Lower leg skin (tissue), 4 donors: ENCODE results near the gene XIRP2. TPM values are rescaled to one million over a fixed set of nuclear protein-coding genes. Genes with fewer than 3 reads are reported as not detected.

Experiments
- DNase-seq, 2 donors: peaks; one replicate each; pipeline ENCODE4 v3.0.0-alpha.2; 2019; ENCODE audit warnings: low spot score in 2 of 2
- H3K4me3 ChIP-seq: fragments of 200-600 bp; sonication (generic); 2 replicates; pipeline ENCODE4 v1.5.1; 2017; ENCODE audit warnings: mild to moderate bottlenecking, low read depth; ENCODE audit not compliant: poor library complexity, severe bottlenecking
- POLR2A ChIP-seq, 2 donors: fragments of 450-650 bp; IDR thresholded peaks; one replicate each; pipeline ENCODE4 v1.6.1; 2016 to 2017; ENCODE audit warnings: antibody characterized with exemption in 2 of 2, mild to moderate bottlenecking in 1 of 2, moderate library complexity in 1 of 2
- WGBS, 2 donors: methylation state at CpG; one replicate each; pipeline ENCODE4 v1.1.5; 2018; 5-methylcytosine and 5-hydroxymethylcytosine counted together
- intact Hi-C: fragments of 100-400 bp; cut with DNase I; formaldehyde crosslinking; loops from one replicate; pipeline ENCODE4 v1.15.0; 2023; ENCODE audit warnings: low total_unique reads
- total RNA-seq, 4 donors: library from RNA; depleted of rRNA; stranded (reverse); fragments of >200 nt; gene quantifications; one replicate each; pipeline ENCODE4 v1.1.0, GENCODE V29; 2016
- TF ChIP-seq, protein P1 (sequence below), 3 donors: fragments of 450-650 bp; IDR thresholded peaks; one replicate each; pipeline ENCODE4 v1.5.1; 2016; ENCODE audit warnings: antibody characterized with exemption in 3 of 3, mild to moderate bottlenecking in 3 of 3, moderate library complexity in 2 of 3

XIRP2 gene
- total RNA-seq, 4 donors from 2014 or later = 0.06 TPM; not detected in 3

DNA sequence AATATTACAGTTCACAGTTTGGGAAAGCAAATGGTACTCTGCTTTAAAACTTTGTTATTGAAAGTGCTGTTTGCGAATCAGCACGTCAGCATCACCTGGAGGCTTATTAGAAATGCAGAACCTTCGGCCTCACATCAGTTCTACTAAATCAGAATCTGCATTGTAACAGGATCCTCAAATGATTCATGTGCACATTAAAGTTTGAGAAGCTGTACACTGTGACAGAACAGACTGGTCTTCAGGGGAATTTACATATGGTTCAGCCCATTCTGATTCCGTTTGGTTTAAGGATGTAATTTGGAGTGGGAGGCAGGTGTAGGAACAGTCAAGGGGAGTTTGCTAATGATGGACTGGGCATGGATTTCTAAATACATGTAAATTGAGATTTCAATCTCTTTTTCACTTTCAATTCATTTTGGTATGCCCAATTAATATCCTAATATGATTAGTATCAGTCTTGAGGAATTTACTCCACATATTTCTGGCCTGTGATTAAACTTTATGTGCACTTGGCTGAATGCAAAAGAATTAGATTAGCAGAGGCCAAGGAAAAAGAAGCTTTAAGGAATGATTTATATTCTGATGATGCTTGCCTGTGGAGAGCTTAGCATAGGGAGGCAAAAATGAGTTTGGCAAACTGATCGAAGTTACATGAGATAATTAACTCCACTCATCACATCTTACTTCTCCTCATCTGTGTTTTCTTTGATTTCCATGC lies 248.8 kb downstream of the XIRP2 start:
- TF ChIP-seq POLR2A (IDR thresholded peaks at IDR 0.05) = no peak
- TF ChIP-seq, protein P1, sequence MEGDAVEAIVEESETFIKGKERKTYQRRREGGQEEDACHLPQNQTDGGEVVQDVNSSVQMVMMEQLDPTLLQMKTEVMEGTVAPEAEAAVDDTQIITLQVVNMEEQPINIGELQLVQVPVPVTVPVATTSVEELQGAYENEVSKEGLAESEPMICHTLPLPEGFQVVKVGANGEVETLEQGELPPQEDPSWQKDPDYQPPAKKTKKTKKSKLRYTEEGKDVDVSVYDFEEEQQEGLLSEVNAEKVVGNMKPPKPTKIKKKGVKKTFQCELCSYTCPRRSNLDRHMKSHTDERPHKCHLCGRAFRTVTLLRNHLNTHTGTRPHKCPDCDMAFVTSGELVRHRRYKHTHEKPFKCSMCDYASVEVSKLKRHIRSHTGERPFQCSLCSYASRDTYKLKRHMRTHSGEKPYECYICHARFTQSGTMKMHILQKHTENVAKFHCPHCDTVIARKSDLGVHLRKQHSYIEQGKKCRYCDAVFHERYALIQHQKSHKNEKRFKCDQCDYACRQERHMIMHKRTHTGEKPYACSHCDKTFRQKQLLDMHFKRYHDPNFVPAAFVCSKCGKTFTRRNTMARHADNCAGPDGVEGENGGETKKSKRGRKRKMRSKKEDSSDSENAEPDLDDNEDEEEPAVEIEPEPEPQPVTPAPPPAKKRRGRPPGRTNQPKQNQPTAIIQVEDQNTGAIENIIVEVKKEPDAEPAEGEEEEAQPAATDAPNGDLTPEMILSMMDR (IDR thresholded peaks at IDR 0.05) = no peak
- no peak for DNase-seq
- intact Hi-C loops = no loop called here
- WGBS, 2 donors = 56 to 57% methylated on average over 5 of the region's 5 CpGs
- H3K4me3 ChIP-seq = no peak overlapping the region

DNA sequence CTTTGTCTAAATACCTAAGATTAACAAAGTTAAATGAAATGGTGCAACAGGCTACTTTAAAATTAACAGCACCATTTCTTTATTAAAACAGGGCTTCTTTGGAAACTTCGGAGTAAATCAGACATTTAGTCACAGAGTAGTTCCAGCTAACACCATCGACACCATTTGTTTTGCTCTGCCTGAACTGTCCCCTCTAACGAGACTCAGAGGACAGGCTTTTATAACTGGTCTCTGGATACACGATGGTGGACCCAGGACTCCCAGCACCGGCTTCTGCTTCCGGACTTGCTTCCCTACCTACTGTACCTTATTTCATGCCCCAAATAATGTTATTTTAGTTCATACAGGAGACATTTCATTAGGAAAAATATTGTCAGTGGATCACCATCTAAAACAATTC lies 252.1 kb downstream of the XIRP2 start:
- WGBS, 2 donors = 77 to 85% methylated on average over 6 of the region's 6 CpGs
- intact Hi-C loops = no loop called here
- no peak for DNase-seq
- TF ChIP-seq POLR2A (IDR thresholded peaks at IDR 0.05) = no peak
- TF ChIP-seq, protein P1 (IDR thresholded peaks at IDR 0.05) = no peak
- H3K4me3 ChIP-seq = no peak overlapping the region

DNA sequence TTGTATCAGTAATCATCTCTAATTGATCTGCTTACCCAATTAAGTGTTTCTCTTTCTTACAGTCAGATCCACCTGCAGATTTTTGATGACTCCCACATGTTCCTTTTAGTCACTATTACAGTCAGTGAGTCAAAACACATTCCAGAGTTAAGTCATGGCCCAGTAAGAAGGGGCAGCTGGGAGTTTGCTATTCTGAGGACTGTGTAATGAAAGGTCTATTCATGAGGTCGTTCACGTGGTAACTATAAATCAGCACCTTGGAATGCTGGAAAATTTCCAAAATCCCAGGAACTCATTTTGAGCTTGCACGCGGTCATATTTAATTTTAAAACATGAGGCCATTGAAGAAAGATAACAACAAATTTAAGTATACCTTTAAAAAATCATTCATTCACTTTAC lies 252.5 kb downstream of the XIRP2 start:
- WGBS, 2 donors = 29 to 43% methylated on average over 4 of the region's 4 CpGs
- TF ChIP-seq POLR2A (IDR thresholded peaks at IDR 0.05) = no peak
- H3K4me3 ChIP-seq = no peak overlapping the region
- intact Hi-C loops = no loop called here
- no peak for DNase-seq

DNA sequence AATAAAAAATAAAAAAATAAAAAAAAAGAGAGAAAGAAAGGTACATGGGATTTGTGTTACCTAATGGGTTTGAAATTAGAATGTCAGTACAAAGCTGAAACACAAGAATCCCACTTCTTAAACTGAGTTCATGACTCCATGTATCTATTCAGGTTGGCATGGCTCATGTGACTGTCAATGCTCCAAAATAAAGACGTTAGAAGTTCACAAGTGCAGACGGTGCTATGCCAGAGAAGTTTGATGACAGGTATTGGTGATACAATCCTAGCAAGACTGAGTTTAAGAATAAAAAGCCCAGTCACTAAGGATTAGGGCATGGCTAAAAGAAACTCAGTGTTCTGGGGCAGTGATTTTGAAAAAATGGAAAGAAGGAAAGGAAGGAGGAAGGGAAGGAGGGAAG lies 254.3 kb downstream of the XIRP2 start:
- no peak for TF ChIP-seq POLR2A (IDR thresholded peaks at IDR 0.05)
- TF ChIP-seq, protein P1 (IDR thresholded peaks at IDR 0.05) = no peak
- H3K4me3 ChIP-seq = no peak overlapping the region
- WGBS, 2 donors = 43 to 46% methylated on average over 2 of the region's 2 CpGs
- intact Hi-C loops = no loop called here
- no peak for DNase-seq

DNA sequence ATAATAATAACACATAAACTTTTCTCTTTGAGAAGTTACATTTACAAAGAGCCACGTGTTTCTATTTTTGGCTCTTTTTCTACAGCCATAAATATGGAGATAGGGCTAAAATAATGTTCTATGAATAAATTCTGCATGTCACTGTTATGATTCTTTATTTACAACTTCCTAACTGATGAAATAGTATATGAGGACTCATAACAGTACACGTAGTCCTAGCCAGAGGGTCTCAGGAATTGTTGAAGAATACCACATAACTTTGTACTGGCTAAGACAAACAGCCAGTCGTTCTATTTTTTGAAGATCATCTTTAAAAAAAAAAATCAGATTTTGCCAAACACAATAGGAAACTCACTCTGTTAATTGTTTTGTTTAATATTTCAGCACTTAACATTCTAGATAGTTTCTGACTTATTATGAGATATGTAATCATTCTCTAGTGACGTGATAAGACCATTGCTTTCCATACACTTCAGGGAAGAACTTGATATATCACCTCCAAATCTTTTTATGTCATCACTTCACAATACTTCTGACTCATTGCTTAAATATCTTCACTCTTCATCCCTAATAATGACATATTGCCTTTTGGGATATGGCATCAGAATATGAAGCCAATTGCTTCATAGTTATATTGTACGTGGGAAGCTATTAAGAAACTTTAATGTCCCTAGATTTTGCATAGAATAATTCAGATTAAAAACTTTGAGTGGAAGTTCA lies 256.1 kb downstream of the XIRP2 start:
- intact Hi-C loops = no loop called here
- TF ChIP-seq POLR2A (IDR thresholded peaks at IDR 0.05) = no peak
- TF ChIP-seq, protein P1 (IDR thresholded peaks at IDR 0.05) = no peak
- WGBS, 2 donors = 30 to 34% methylated on average over 5 of the region's 5 CpGs
- no peak overlapping the region for H3K4me3 ChIP-seq
- DNase-seq = no peak

DNA sequence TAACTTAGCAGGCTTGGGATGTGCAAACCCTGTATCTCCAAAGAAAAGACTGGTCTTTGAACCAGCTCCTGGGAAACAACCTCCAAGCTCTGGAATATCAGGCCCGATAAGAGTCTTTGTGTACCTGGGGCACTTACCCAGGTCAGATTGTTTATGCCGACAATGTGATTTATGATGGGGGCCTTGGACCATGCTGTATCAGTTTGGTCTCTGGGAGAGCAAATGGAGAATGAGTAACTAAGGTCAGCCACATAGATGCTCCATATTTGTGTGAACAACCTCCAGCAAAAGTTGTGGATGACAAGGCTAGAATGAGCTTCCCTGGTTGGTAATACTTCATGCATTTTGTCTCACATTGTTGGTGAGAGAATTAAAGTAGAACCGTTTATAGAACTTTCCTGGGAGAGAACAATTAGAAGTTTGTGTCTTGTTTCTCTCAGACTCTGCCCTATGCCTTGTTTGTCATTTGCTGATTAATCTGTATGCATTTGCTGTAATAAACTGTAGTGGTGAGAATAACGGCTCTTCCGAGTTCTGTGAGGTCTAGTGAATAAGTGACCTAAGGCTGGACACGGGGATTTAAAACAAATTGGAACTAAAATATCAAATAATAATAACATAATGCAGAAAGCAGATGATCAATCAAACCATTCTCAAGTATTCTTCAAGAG lies 259.1 kb downstream of the XIRP2 start:
- no peak overlapping the region for H3K4me3 ChIP-seq
- no peak for TF ChIP-seq POLR2A (IDR thresholded peaks at IDR 0.05)
- TF ChIP-seq, protein P1 (IDR thresholded peaks at IDR 0.05) = no peak
- WGBS, 2 donors = 71 to 73% methylated on average over 6 of the region's 6 CpGs
- DNase-seq = no peak
- intact Hi-C loops = no loop called here
